ENCODE results near the gene CEP112.

DNA sequence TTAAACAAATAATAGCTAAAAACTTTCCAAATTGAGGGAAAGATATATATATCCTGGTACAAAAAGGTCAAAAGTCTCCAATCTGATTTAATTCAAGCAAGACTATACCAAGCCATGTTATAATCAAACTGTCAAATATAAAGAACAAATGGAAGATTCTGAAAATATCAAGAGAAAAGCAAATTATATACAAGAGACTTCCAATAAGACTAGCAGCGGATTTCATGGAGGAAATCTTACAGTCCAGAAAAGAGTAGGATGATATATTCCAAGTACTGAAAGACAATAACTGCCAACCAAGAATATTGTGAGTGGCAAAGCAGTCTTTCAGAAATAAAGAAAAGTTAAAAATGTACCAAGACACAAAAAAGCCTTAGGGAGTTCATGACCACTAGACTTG, 102.2 kb downstream of the CEP112 start:
- no peak for TF ChIP-seq EZH2 (optimal IDR thresholded peaks at IDR 0.05; ENCODE audit: low read depth, low read length)
- TF ChIP-seq, protein P1, sequence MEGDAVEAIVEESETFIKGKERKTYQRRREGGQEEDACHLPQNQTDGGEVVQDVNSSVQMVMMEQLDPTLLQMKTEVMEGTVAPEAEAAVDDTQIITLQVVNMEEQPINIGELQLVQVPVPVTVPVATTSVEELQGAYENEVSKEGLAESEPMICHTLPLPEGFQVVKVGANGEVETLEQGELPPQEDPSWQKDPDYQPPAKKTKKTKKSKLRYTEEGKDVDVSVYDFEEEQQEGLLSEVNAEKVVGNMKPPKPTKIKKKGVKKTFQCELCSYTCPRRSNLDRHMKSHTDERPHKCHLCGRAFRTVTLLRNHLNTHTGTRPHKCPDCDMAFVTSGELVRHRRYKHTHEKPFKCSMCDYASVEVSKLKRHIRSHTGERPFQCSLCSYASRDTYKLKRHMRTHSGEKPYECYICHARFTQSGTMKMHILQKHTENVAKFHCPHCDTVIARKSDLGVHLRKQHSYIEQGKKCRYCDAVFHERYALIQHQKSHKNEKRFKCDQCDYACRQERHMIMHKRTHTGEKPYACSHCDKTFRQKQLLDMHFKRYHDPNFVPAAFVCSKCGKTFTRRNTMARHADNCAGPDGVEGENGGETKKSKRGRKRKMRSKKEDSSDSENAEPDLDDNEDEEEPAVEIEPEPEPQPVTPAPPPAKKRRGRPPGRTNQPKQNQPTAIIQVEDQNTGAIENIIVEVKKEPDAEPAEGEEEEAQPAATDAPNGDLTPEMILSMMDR (IDR thresholded peaks at IDR 0.05; ENCODE audit: low read length): no peak

Measured in MM.1S (cell line).